Thoracic aorta (tissue), 2 donors: ENCODE data around the gene TIFAB. TPM values are rescaled to one million over a fixed set of nuclear protein-coding genes. Genes with fewer than 3 reads are reported as not detected.

Experiments used
- ATAC-seq: fragments of 150-250 bp; one replicate; pipeline ENCODE4 v1.8.0; 2017; ENCODE audit warnings: low read depth; ENCODE audit not compliant: insufficient number of reproducible peaks, low FRiP score
- DNase-seq: peaks from one replicate; pipeline ENCODE4 v3.0.0-alpha.2; 2020; ENCODE audit warnings: low spot score
- H3K27ac ChIP-seq, 2 donors: fragments of 200-600 bp; sonication (generic); 1 replicate in 1 of 2; 2 replicates in 1 of 2; pipeline ENCODE4 v1.5.1; 2016; ENCODE audit warnings: mild to moderate bottlenecking in 2 of 2, moderate library complexity in 2 of 2
- H3K27me3 ChIP-seq: fragments of 200-600 bp; sonication (generic); replicated peaks from 2 replicates; pipeline ENCODE4 v1.6.0; 2016; ENCODE audit warnings: mild to moderate bottlenecking; ENCODE audit not compliant: insufficient read depth
- H3K36me3 ChIP-seq: fragments of 200-600 bp; sonication (generic); one replicate; pipeline ENCODE4 v1.5.1; 2016
- H3K4me1 ChIP-seq, 2 donors: fragments of 200-600 bp; sonication (generic); 1 replicate in 1 of 2; 2 replicates in 1 of 2; pipeline versions ENCODE4 v1.5.1 to v1.6.0; 2016; ENCODE audit warnings: low read depth in 2 of 2, mild to moderate bottlenecking in 1 of 2; ENCODE audit not compliant: control insufficient read depth in 1 of 2
- H3K4me3 ChIP-seq: fragments of 200-600 bp; sonication (generic); 2 replicates; pipeline ENCODE4 v1.5.1; 2016; ENCODE audit warnings: mild to moderate bottlenecking
- H3K9me3 ChIP-seq: fragments of 200-600 bp; sonication (generic); 2 replicates; pipeline ENCODE4 v1.5.1; 2016
- total RNA-seq, 2 donors: library from RNA; depleted of rRNA; stranded (reverse); fragments of >200 nt; gene quantifications; one replicate each; pipeline versions ENCODE4 v1.1.0 to v1.2.3, GENCODE V29; 2016
- TF ChIP-seq, protein P1 (sequence below): fragments of 200-600 bp; sonication (generic); IDR thresholded peaks from one replicate; pipeline ENCODE4 v1.5.1; 2019; ENCODE audit warnings: antibody characterized with exemption

TIFAB gene
- total RNA-seq, 2 donors from 2014 or later = not detected

DNA sequence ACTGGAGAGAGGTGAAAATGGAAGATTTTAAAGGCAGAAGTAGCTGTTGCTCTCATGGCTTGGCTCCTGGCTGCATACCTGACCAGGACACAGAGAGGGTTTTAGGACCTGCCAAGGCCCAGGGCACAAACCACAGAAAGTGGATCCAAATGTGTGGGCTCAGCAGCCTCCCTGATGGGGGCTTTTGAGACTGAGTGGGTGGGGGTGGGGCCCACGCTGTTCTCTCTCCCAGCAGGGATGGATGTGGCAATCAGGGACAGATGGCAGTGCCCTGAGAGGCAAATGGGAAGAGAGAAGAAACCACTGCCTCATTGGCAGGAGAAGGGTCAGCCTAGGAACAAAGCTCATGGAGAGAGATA is 34.9 kb upstream of the TIFAB start:
- no peaks in the 10 kb centered on the region for H3K36me3 ChIP-seq
- no peaks in the 10 kb centered on the region for H3K9me3 ChIP-seq
- TF ChIP-seq, protein P1, sequence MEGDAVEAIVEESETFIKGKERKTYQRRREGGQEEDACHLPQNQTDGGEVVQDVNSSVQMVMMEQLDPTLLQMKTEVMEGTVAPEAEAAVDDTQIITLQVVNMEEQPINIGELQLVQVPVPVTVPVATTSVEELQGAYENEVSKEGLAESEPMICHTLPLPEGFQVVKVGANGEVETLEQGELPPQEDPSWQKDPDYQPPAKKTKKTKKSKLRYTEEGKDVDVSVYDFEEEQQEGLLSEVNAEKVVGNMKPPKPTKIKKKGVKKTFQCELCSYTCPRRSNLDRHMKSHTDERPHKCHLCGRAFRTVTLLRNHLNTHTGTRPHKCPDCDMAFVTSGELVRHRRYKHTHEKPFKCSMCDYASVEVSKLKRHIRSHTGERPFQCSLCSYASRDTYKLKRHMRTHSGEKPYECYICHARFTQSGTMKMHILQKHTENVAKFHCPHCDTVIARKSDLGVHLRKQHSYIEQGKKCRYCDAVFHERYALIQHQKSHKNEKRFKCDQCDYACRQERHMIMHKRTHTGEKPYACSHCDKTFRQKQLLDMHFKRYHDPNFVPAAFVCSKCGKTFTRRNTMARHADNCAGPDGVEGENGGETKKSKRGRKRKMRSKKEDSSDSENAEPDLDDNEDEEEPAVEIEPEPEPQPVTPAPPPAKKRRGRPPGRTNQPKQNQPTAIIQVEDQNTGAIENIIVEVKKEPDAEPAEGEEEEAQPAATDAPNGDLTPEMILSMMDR = no peak
- H3K27ac ChIP-seq = no peak overlapping the region
- no peak for DNase-seq
- H3K27me3 ChIP-seq = peaks cover 6% of the 10 kb centered on the region
- ATAC-seq = no peak
- H3K4me3 ChIP-seq = no peak overlapping the region
- H3K4me1 ChIP-seq = peaks cover 5 to 26% of the 10 kb centered on the region in 2 donors

DNA sequence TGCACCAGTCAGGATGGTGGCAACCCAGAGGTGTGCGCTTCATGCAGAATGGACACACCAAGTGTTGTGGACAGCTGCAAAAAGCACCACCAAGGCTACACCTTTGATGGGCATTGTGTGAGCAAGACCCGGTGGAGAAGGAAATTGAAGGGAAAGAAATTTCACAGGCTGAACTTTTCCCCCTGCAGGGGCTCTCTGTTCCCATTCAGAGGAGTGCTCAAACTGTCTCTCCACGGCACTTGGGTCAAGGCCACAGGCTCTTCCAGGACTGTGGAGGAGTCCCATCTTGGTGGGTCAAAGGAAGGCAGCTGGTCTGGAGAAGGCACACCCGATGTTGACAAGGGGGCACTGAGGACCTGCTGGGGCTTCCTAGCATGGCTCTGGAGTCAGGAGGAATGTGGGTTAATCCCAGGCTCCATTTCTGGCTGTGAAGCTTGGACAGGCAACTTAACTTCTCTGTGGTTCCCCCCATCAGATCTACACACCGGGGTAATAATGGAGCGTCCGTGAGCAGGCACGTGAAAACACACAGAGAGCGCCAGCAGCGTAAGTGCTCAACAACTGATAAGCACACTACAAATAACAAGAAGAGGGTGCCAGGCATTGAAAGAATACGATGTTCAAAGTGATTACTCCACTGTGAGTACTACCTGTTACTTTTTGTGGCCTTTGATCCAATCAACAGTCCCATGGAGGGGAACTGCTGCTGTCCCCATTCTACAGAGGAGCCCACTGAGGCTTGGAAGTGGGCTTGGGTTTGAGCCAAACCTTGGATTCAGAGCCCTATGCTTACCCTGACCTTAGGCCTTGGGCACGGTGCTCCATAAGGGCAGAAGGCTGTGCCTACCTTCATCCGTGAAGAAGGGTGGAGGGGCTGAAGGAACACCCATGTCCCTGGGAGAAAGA is 34.2 kb upstream of the TIFAB start:
- Histone ChIP-seq H3K4me3 (no peak overlapping the region), H3K4me1 (peaks cover 5 to 26% of the 10 kb centered on the region in 2 donors), H3K36me3 (no peaks in the 10 kb centered on the region), H3K9me3 (no peaks in the 10 kb centered on the region), H3K27ac (no peak overlapping the region), H3K27me3 (peaks cover 6% of the 10 kb centered on the region)
- TF ChIP-seq, protein P1 = no peak
- no peak for DNase-seq
- ATAC-seq = no peak

DNA sequence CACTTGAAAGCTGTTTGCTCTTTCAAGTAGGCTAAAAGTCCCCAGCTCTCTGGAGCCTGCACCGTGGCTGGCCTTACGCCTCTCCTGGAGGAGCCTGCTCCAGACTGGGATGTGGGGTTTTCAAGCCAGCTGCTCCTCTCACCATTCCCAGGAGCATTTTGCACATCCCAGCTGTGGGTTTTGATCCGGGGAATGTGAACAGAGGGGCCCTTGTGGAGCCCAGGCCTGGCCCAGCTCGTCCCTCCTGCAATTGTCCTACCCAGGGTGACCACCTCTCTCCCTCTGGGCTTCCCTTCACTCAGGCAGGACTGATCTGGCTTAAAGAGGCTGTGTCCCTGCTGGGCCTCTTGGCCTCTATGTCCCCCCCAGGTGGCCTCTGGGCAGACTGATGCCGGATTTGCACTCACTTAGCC is 32.5 kb upstream of the TIFAB start:
- Histone ChIP-seq H3K4me1 (peaks cover 5 to 20% of the 10 kb centered on the region in 2 donors), H3K27me3 (peaks cover 6% of the 10 kb centered on the region), H3K27ac (no peak overlapping the region), H3K36me3 (no peaks in the 10 kb centered on the region), H3K4me3 (no peak overlapping the region), H3K9me3 (no peaks in the 10 kb centered on the region)
- DNase-seq (no peak), ATAC-seq (no peak)
- TF ChIP-seq, protein P1 = no peak

DNA sequence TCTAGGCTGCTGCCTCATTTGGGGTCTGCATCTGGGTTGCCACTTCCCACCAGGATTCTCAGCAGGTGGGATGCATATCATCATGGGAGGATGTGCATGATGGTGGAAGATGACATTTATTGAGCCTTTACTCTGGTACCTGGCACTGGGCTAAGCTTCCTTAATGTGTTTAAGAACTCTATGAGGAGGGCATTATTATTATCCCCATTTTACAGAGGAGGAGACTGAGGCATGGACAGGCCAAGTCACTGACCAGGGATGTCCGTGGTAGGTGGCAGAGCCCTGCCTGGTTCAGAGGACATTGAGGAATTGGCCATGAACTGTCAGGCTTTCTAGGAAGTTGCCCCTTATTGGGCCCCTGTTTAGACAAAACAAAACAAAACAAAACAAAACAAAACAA is 31.1 kb upstream of the TIFAB start:
- DNase-seq = no peak
- Histone ChIP-seq H3K4me3 (no peak overlapping the region), H3K36me3 (no peaks in the 10 kb centered on the region), H3K27me3 (peaks cover 6% of the 10 kb centered on the region), H3K27ac (no peak overlapping the region), H3K9me3 (no peaks in the 10 kb centered on the region), H3K4me1 (peaks cover 0 to 5% of the 10 kb centered on the region in 2 donors)
- TF ChIP-seq, protein P1 = no peak
- ATAC-seq = no peak

DNA sequence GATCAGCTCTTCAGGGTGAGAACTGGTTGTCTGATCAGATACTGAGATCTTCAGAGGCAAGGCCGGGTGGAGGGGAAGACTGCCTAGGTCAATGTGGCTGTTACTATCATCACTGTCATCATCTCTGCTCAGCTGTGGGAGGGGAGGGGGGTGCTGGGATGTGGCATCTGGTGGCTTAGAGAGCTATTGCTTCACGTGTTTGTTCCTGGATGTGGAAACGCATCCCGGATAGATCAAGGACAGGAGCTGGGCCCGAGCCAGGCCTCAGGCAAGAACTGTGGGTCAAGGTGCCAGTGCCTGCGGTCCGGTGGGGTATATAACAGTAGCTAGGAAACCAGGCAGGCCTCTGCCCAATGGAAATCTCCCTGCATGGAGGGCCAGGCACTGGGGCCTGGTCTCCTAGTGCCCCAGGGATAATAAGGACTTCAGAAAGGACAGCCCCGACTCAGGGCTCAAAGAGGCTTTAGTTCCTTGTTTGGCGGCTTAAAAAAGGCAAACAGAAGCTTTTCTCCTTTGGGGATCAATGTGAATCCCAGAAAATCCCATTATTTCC is 30.3 kb upstream of the TIFAB start:
- Histone ChIP-seq H3K4me1 (no peaks in the 10 kb centered on the region), H3K4me3 (no peak overlapping the region), H3K36me3 (no peaks in the 10 kb centered on the region), H3K27me3 (peaks cover 4% of the 10 kb centered on the region), H3K27ac (no peak overlapping the region), H3K9me3 (no peaks in the 10 kb centered on the region)
- no peak for DNase-seq
- ATAC-seq = no peak
- TF ChIP-seq, protein P1 = no peak
